ENCODE data around the gene USP15. TPM values are rescaled to one million over a fixed set of nuclear protein-coding genes. Genes with fewer than 3 reads are reported as not detected.

The USP15 gene
- total and polyA plus RNA-seq, 2 donors (not counting 1 experiment from before 2014, with no cell fraction given), result 116 to 182 TPM

DNA sequence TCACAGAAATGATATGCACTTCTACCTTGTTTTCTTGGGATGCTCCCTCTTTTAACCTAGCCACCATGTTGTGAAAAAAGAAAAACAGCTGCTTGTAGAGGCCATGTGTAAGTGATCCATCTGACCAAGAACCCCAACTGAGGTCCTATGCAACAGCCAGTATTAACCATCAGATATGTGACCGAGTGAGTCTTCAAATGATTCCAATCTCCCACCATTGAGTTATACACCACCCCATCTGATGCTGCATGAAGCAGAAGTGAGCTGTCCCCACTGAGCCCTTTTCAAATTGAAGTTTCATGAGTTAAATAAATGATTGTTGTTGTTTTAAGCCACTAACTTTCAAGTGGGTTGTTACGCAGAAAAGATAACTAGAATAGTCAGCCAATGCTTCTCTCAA is 20.6 kb upstream of the USP15 start:
- TF ChIP-seq, protein P1, sequence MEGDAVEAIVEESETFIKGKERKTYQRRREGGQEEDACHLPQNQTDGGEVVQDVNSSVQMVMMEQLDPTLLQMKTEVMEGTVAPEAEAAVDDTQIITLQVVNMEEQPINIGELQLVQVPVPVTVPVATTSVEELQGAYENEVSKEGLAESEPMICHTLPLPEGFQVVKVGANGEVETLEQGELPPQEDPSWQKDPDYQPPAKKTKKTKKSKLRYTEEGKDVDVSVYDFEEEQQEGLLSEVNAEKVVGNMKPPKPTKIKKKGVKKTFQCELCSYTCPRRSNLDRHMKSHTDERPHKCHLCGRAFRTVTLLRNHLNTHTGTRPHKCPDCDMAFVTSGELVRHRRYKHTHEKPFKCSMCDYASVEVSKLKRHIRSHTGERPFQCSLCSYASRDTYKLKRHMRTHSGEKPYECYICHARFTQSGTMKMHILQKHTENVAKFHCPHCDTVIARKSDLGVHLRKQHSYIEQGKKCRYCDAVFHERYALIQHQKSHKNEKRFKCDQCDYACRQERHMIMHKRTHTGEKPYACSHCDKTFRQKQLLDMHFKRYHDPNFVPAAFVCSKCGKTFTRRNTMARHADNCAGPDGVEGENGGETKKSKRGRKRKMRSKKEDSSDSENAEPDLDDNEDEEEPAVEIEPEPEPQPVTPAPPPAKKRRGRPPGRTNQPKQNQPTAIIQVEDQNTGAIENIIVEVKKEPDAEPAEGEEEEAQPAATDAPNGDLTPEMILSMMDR (IDR thresholded peaks at IDR 0.05), result no peak
- no peak for TF ChIP-seq EZH2 (IDR thresholded peaks at IDR 0.05; ENCODE audit: borderline replicate concordance, insufficient read depth, low read depth, low read length, poor library complexity, severe bottlenecking)
- DNase-seq (no peak), ATAC-seq (ENCODE audit: low read depth) (no peak)
- no peaks in the 10 kb centered on the region for H3K79me2 ChIP-seq (ENCODE audit: control insufficient read depth, insufficient read depth, low read length)
- H3K36me3 ChIP-seq (replicated peaks in 1 of 2; ENCODE audit: control extremely low read depth in 1 of 2, control insufficient read depth in 1 of 2, extremely low read depth in 1 of 2, insufficient read depth in 2 of 2, low read length in 1 of 2), result no peaks in the 10 kb centered on the region
- no peak overlapping the region for H2AFZ ChIP-seq (ENCODE audit: insufficient read depth, low read depth, low read length, poor library complexity, severe bottlenecking)
- Mint-ChIP-seq H3K4me3 (no peak overlapping the region), H3K9me3 (ENCODE audit: insufficient read depth) (no peaks in the 10 kb centered on the region), H3K27ac (no peak overlapping the region), H3K4me1 (no peaks in the 10 kb centered on the region), H3K27me3 (peaks cover 11% of the 10 kb centered on the region)
- no peaks in the 10 kb centered on the region for H3K27me3 ChIP-seq (replicated peaks in 1 of 4; ENCODE audit: control extremely low read depth in 1 of 4, control insufficient read depth in 3 of 4, insufficient read depth in 4 of 4, low read length in 3 of 4)
- peaks cover 0 to 11% (median 6%) of the 10 kb centered on the region in 3 donors for H3K9me3 ChIP-seq (ENCODE audit: control extremely low read depth in 1 of 3, control insufficient read depth in 2 of 3, insufficient read depth in 1 of 3, low read length in 2 of 3)
- intact Hi-C loops (cut with micrococcal nuclease), result no loop called here
- no peak overlapping the region for H3K27ac ChIP-seq (ENCODE audit: low read length in 2 of 2)
- H3K4me3 ChIP-seq (ENCODE audit: control extremely low read depth in 1 of 5, extremely low read depth in 1 of 5, insufficient read depth in 1 of 5, low read depth in 2 of 5, low read length in 4 of 5), result no peak overlapping the region
- H3K4me2 ChIP-seq (replicated peaks; ENCODE audit: low read depth, low read length, poor library complexity, severe bottlenecking), result no peak overlapping the region
- H3K4me1 ChIP-seq (ENCODE audit: control insufficient read depth in 2 of 2, insufficient read depth in 2 of 2, low read length in 2 of 2), result no peaks in the 10 kb centered on the region
- ChIA-PET POLR2A (no interaction called here), CTCF (no interaction called here)
- H3K9ac ChIP-seq (ENCODE audit: low read length), result no peak overlapping the region
- WGBS (ENCODE audit: insufficient coverage), result 100% methylated on average over 1 of the region's 2 CpGs
- H4K20me1 ChIP-seq (ENCODE audit: control insufficient read depth, insufficient read depth, low read length, poor library complexity, severe bottlenecking), result no peaks in the 10 kb centered on the region

DNA sequence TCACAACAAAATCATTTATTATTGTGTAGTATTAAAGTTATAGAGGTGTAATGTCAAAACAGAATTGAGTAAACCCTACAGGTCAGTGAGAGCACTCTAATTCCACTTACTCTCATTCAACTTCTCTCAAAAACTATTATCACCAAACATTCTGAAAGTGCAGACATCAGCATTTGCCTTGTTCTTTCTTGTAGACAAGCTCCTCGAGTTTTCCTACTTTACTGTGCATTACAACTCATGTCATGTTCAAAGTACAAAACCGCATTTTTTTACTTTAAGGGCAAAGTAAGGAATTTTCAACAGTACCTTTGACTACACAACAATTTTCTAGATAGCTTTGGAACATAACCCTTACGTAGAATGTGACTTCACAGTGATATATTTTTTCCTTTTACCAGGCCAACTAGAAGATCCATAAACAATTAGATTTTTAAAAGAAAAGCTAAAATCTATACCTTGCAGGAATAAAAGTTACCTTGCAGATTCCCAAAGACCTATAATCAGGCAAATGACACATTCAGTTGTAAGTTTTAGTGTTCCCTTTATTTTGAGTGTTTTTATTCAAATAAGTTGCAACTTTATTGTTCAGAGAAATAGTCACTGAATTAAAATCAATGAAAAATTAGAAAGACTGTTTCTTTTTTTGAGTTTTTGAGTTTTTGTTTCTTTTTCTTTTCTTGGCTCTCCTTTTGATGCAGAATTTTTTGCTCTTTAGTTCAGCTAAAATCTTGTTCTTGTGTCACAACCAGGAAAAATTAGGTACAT is 12.7 kb upstream of the USP15 start:
- Mint-ChIP-seq H3K4me1 (peaks cover 5% of the 10 kb centered on the region), H3K9me3 (ENCODE audit: insufficient read depth) (no peaks in the 10 kb centered on the region), H3K27ac (no peak overlapping the region), H3K27me3 (peaks cover 4% of the 10 kb centered on the region), H3K4me3 (no peak overlapping the region)
- no peak overlapping the region for H2AFZ ChIP-seq (ENCODE audit: insufficient read depth, low read depth, low read length, poor library complexity, severe bottlenecking)
- no peaks in the 10 kb centered on the region for H3K9me3 ChIP-seq (ENCODE audit: control extremely low read depth in 1 of 3, control insufficient read depth in 2 of 3, insufficient read depth in 1 of 3, low read length in 2 of 3)
- no peak overlapping the region for H3K4me3 ChIP-seq (ENCODE audit: control extremely low read depth in 1 of 5, extremely low read depth in 1 of 5, insufficient read depth in 1 of 5, low read depth in 2 of 5, low read length in 4 of 5)
- H3K4me1 ChIP-seq (ENCODE audit: control insufficient read depth in 2 of 2, insufficient read depth in 2 of 2, low read length in 2 of 2), result peaks cover 5 to 6% of the 10 kb centered on the region in 2 donors
- ChIA-PET CTCF (interaction anchor here (0.8 to 1.1 kb wide), 2 partner anchors 9 to 37 kb away, joined by 3 read pairs; no protein-coding TSS in a partner anchor), POLR2A (no interaction called here)
- H3K27me3 ChIP-seq (replicated peaks in 1 of 4; ENCODE audit: control extremely low read depth in 1 of 4, control insufficient read depth in 3 of 4, insufficient read depth in 4 of 4, low read length in 3 of 4), result no peaks in the 10 kb centered on the region
- H3K36me3 ChIP-seq (replicated peaks in 1 of 2; ENCODE audit: control extremely low read depth in 1 of 2, control insufficient read depth in 1 of 2, extremely low read depth in 1 of 2, insufficient read depth in 2 of 2, low read length in 1 of 2), result no peaks in the 10 kb centered on the region
- no peaks in the 10 kb centered on the region for H3K79me2 ChIP-seq (ENCODE audit: control insufficient read depth, insufficient read depth, low read length)
- H3K9ac ChIP-seq (ENCODE audit: low read length), result no peak overlapping the region
- intact Hi-C loops (cut with micrococcal nuclease), result no loop called here
- TF ChIP-seq, protein P1 (IDR thresholded peaks at IDR 0.05), result no peak
- no peak for TF ChIP-seq EZH2 (IDR thresholded peaks at IDR 0.05; ENCODE audit: borderline replicate concordance, insufficient read depth, low read depth, low read length, poor library complexity, severe bottlenecking)
- H4K20me1 ChIP-seq (ENCODE audit: control insufficient read depth, insufficient read depth, low read length, poor library complexity, severe bottlenecking), result no peaks in the 10 kb centered on the region
- no peak overlapping the region for H3K4me2 ChIP-seq (replicated peaks; ENCODE audit: low read depth, low read length, poor library complexity, severe bottlenecking)
- ATAC-seq (ENCODE audit: low read depth) (no peak), DNase-seq (no peak)
- H3K27ac ChIP-seq (ENCODE audit: low read length in 2 of 2), result no peak overlapping the region
- no CpG with 5 or more reads among the region's 3 CpGs for WGBS (ENCODE audit: insufficient coverage)
